ENCODE measurements around the gene ZNF784.
A peak's percentile ranks its signal among the peaks of the same experiment; 100 is the strongest.

The ZNF784 gene

GRCh38 chr19:55654868-55655647 lies 30.7 kb upstream of the ZNF784 start, which contains the start of gene U2AF2 (continued):
- 0 out of 2 replicates have a peak, but pooled peaks have one; percentile 14 for TF ChIP-seq ZBTB8A (tag by site-specific recombination; IDR thresholded peaks at IDR 0.05)
- peak; percentile 84 for TF ChIP-seq ZXDB (tag by site-specific recombination; IDR thresholded peaks at IDR 0.05)
- TF ChIP-seq ZBTB49 (tag by site-specific recombination; IDR thresholded peaks at IDR 0.05; ENCODE audit: low read depth), result no peak
- TF ChIP-seq ZBTB20 (tag by site-specific recombination; IDR thresholded peaks at IDR 0.05), result peak; percentile 97
- TF ChIP-seq REST (tag by site-specific recombination; IDR thresholded peaks at IDR 0.05), result 0 out of 2 replicates have a peak, but pooled peaks have one; percentile 12
- TF ChIP-seq ZSCAN16 (tag by site-specific recombination; IDR thresholded peaks at IDR 0.05), result 0 out of 2 replicates have a peak, but pooled peaks have one; percentile 63
- no peak for TF ChIP-seq ZNF311 (tag by site-specific recombination; IDR thresholded peaks at IDR 0.05; ENCODE audit: borderline replicate concordance)
- peak; percentile 66 for TF ChIP-seq KLF8 (tag by site-specific recombination; IDR thresholded peaks at IDR 0.05)
- peak; percentile 51; the same call in 1 of the 2 replicates for TF ChIP-seq GLIS2 (tag by site-specific recombination; IDR thresholded peaks at IDR 0.05)
- TF ChIP-seq ZSCAN4 (tag by site-specific recombination; IDR thresholded peaks at IDR 0.05), result peak; percentile 46; the same call in 1 of the 2 replicates
- no peak for TF ChIP-seq ZNF558 (tag by site-specific recombination; IDR thresholded peaks at IDR 0.05)
- peak; percentile 88; the same call in 1 of the 2 replicates for TF ChIP-seq GLI4 (tag by site-specific recombination; IDR thresholded peaks at IDR 0.05)
- TF ChIP-seq ZNF561 (tag by site-specific recombination; IDR thresholded peaks at IDR 0.05; ENCODE audit: borderline replicate concordance), result peak; percentile 88; the same call in 1 of the 2 replicates
- peak; percentile 33; the same call in 1 of the 2 replicates for TF ChIP-seq SP2 (tag by site-specific recombination; IDR thresholded peaks at IDR 0.05)
- TF ChIP-seq ZNF639 (tag by site-specific recombination; IDR thresholded peaks at IDR 0.05), result 0 out of 2 replicates have a peak, but pooled peaks have one; percentile 20
- peak; percentile 52; the same call in 1 of the 2 replicates for TF ChIP-seq ZEB2 (tag by site-specific recombination; IDR thresholded peaks at IDR 0.05)
- TF ChIP-seq ZNF132 (tag by site-specific recombination; IDR thresholded peaks at IDR 0.05; ENCODE audit: borderline replicate concordance), result no peak
- no peak for TF ChIP-seq ZSCAN23 (tag by site-specific recombination; IDR thresholded peaks at IDR 0.05)
- peak; percentile 63 for TF ChIP-seq GLIS1 (tag by site-specific recombination; IDR thresholded peaks at IDR 0.05)
- peak; percentile 64; the same call in 1 of the 2 replicates for TF ChIP-seq ZNF324 (tag by site-specific recombination; IDR thresholded peaks at IDR 0.05)
- 0 out of 2 replicates have a peak, but pooled peaks have one; percentile 18 for TF ChIP-seq ZBTB17 (tag by site-specific recombination; IDR thresholded peaks at IDR 0.05)
- TF ChIP-seq ZNF501 (tag by site-specific recombination; IDR thresholded peaks at IDR 0.05), result peak; percentile 77
- TF ChIP-seq ZNF785 (tag by site-specific recombination; IDR thresholded peaks at IDR 0.05), result 0 out of 2 replicates have a peak, but pooled peaks have one; percentile 63
- no peak for TF ChIP-seq ZNF350 (tag by site-specific recombination; IDR thresholded peaks at IDR 0.05)
- peak; percentile 67 for TF ChIP-seq KLF17 (tag by site-specific recombination; IDR thresholded peaks at IDR 0.05)
- TF ChIP-seq ZSCAN30 (tag by site-specific recombination; IDR thresholded peaks at IDR 0.05), result peak; percentile 71
- TF ChIP-seq ZNF169 (tag by site-specific recombination; IDR thresholded peaks at IDR 0.05), result peak; percentile 70; the same call in 1 of the 2 replicates
- peak; percentile 37; the same call in 1 of the 2 replicates for TF ChIP-seq ZNF660 (tag by site-specific recombination; IDR thresholded peaks at IDR 0.05)
- TF ChIP-seq ZFHX2 (tag by site-specific recombination; conservative IDR thresholded peaks at IDR 0.05), result peak; percentile 70
- TF ChIP-seq ZNF48 (tag by site-specific recombination; IDR thresholded peaks at IDR 0.05), result no peak
- TF ChIP-seq ZNF391 (tag by site-specific recombination; IDR thresholded peaks at IDR 0.05; ENCODE audit: borderline replicate concordance, low read depth), result peak; percentile 80; the same call in 1 of the 2 replicates
